CD14-positive monocyte (primary cell): ENCODE measurements around the gene MIB1. TPM values are rescaled to one million over a fixed set of nuclear protein-coding genes. Genes with fewer than 3 reads are reported as not detected.
A peak's percentile ranks its signal among the peaks of the same experiment; 100 is the strongest.

ENCODE experiments used
- DNase-seq, 3 donors: peaks; one replicate each; pipeline ENCODE4 v3.0.0-alpha.2; 2011 to 2022
- H2AFZ ChIP-seq: 2 replicates; pipeline ENCODE4 v1.6.0; 2012; ENCODE audit warnings: mild to moderate bottlenecking, low read depth, low read length, inconsistent platforms; ENCODE audit not compliant: insufficient read depth, poor library complexity, severe bottlenecking
- H3K27ac ChIP-seq, 2 donors: 1 replicate in 1 of 2; 2 replicates in 1 of 2; pipeline ENCODE4 v1.5.1; 2012 to 2013; ENCODE audit warnings: low read length in 2 of 2, control low read depth in 1 of 2, inconsistent platforms in 1 of 2, low read depth in 1 of 2, mild to moderate bottlenecking in 1 of 2
- H3K27me3 ChIP-seq, 2 donors: one replicate each; pipeline versions ENCODE4 v1.6.0 to v1.6.1; 2011 to 2013; ENCODE audit warnings: low read length in 2 of 2; ENCODE audit not compliant: control insufficient read depth in 2 of 2, insufficient read depth in 2 of 2
- H3K36me3 ChIP-seq, 2 donors: replicated peaks in 1 of 2; 1 replicate in 1 of 2; 2 replicates in 1 of 2; pipeline versions ENCODE4 v1.5.1 to v1.6.1; 2012 to 2013; ENCODE audit warnings: low read length in 2 of 2, control low read depth in 1 of 2, inconsistent platforms in 1 of 2, mild to moderate bottlenecking in 1 of 2; ENCODE audit not compliant: insufficient read depth in 2 of 2, control insufficient read depth in 1 of 2
- H3K4me1 ChIP-seq, 2 donors: 1 replicate in 1 of 2; 2 replicates in 1 of 2; pipeline versions ENCODE4 v1.5.1 to v1.6.1; 2012 to 2013; ENCODE audit warnings: low read length in 2 of 2, control low read depth in 1 of 2, inconsistent platforms in 1 of 2, mild to moderate bottlenecking in 1 of 2, moderate library complexity in 1 of 2; ENCODE audit not compliant: insufficient read depth in 2 of 2, control insufficient read depth in 1 of 2
- H3K4me2 ChIP-seq: replicated peaks from 2 replicates; pipeline ENCODE3; 2012; ENCODE audit warnings: low read length, moderate library complexity, mild to moderate bottlenecking; ENCODE audit not compliant: poor library complexity, severe bottlenecking; ENCODE audit errors: extremely low read depth
- H3K4me3 ChIP-seq, 3 experiments: fragments of 200-600 bp in 1 of 3; sonication (generic) in 1 of 3; replicated peaks in 1 of 3; 1 replicate in 2 of 3; 2 replicates in 1 of 3; pipeline ENCODE4 v1.5.1; 2011 to 2013; ENCODE audit warnings: low read length in 3 of 3, mild to moderate bottlenecking in 3 of 3, control low read depth in 2 of 3, low read depth in 2 of 3, inconsistent platforms in 1 of 3, moderate library complexity in 1 of 3
- H3K79me2 ChIP-seq: 2 replicates; pipeline ENCODE4 v1.6.0; 2012; ENCODE audit warnings: mild to moderate bottlenecking, control low read depth, inconsistent platforms, low read length, moderate library complexity; ENCODE audit not compliant: insufficient read depth
- H3K9ac ChIP-seq: 2 replicates; pipeline ENCODE4 v1.6.0; 2017; ENCODE audit warnings: low read length, mild to moderate bottlenecking; ENCODE audit not compliant: insufficient read depth, poor library complexity, severe bottlenecking
- H3K9me3 ChIP-seq, 2 donors: replicated peaks in 1 of 2; 1 replicate in 1 of 2; 2 replicates in 1 of 2; pipeline versions ENCODE4 v1.5.1 to v1.6.1; 2012 to 2013; ENCODE audit warnings: low read length in 2 of 2, control low read depth in 1 of 2; ENCODE audit not compliant: control insufficient read depth in 1 of 2, insufficient read depth in 1 of 2
- H4K20me1 ChIP-seq: 2 replicates; pipeline ENCODE4 v1.6.0; 2012; ENCODE audit warnings: mild to moderate bottlenecking, low read length, control low read depth, moderate library complexity; ENCODE audit not compliant: insufficient read depth
- H3K27ac Mint-ChIP-seq, 7 donors: one replicate each; pipeline ENCODE4 v1.8.0; 2020; ENCODE audit warnings: mild to moderate bottlenecking in 7 of 7, mixed read lengths in 7 of 7, moderate library complexity in 6 of 7, inconsistent platforms in 2 of 7
- H3K27me3 Mint-ChIP-seq, 3 donors: one replicate each; pipeline ENCODE4 v1.8.0; 2021 to 2022; ENCODE audit warnings: low read depth in 3 of 3, mild to moderate bottlenecking in 3 of 3, mixed read lengths in 3 of 3, moderate library complexity in 3 of 3, inconsistent platforms in 1 of 3
- H3K36me3 Mint-ChIP-seq, 2 donors: one replicate each; pipeline ENCODE4 v1.8.0; 2020; ENCODE audit warnings: mixed read lengths in 2 of 2, inconsistent platforms in 1 of 2, mild to moderate bottlenecking in 1 of 2
- H3K4me1 Mint-ChIP-seq: one replicate; pipeline ENCODE4 v1.8.0; 2020; ENCODE audit warnings: mild to moderate bottlenecking, mixed read lengths
- H3K4me3 Mint-ChIP-seq, 2 donors: one replicate each; pipeline ENCODE4 v1.8.0; 2020; ENCODE audit warnings: mild to moderate bottlenecking in 2 of 2, mixed read lengths in 2 of 2, moderate library complexity in 1 of 2
- H3K9me3 Mint-ChIP-seq, 7 donors: one replicate each; pipeline ENCODE4 v1.8.0; 2020 to 2022; ENCODE audit warnings: mixed read lengths in 7 of 7, mild to moderate bottlenecking in 6 of 7, moderate library complexity in 6 of 7, inconsistent platforms in 2 of 7
- CTCF ChIP-seq: fragments of 200-600 bp; IDR thresholded peaks from one replicate; pipeline ENCODE4 v1.8.0; 2022; ENCODE audit warnings: antibody characterized with exemption, mild to moderate bottlenecking
- whole genome bisulfite sequencing: methylation state at CpG from one replicate; pipeline ENCODE4 v1.1.5; 2013; ENCODE audit warnings: missing lambda C conversion rate; ENCODE audit not compliant: insufficient coverage; 5-methylcytosine and 5-hydroxymethylcytosine counted together
- intact Hi-C, 2 donors: fragments of 100-400 bp; cut with micrococcal nuclease; formaldehyde crosslinking; loops; one replicate each; pipeline versions ENCODE4 v1.15.0 to v1.15.1; 2023
- polyA plus RNA-seq, 3 donors: library from polyadenylated mRNA; depleted of rRNA in 1 of 3; unstranded in 2 of 3; stranded (reverse) in 1 of 3; fragments of 300-500 nt in 2 of 3; fragments of >200 nt in 1 of 3; fragmentation: Illumina TruSeq in 2 of 3; gene quantifications; 1 replicate in 2 of 3; 2 replicates in 1 of 3; pipeline ENCODE4 v1.2.3, GENCODE V29; 2012 to 2021

Gene MIB1
- polyA plus RNA-seq, 3 donors, result 5.7 to 8.5 (median 7.8) TPM

- Histone ChIP-seq H3K9ac (no peak overlapping the region), H3K9me3 (no peaks in the 10 kb centered on the region), H3K4me2 (no peak overlapping the region), H3K4me3 (no peak overlapping the region), H3K27ac (no peak overlapping the region), H3K27me3 (no peaks in the 10 kb centered on the region), H2AFZ (no peak overlapping the region), H3K4me1 (no peaks in the 10 kb centered on the region), H4K20me1 (no peaks in the 10 kb centered on the region), H3K79me2 (no peaks in the 10 kb centered on the region), H3K36me3 (peaks cover 30 to 72% of the 10 kb centered on the region in 2 donors)
- intact Hi-C loops, result no loop called here
- no peak for TF ChIP-seq CTCF
- DNase-seq, result no peak
- H3K27me3 Mint-ChIP-seq, result no peaks in the 10 kb centered on the region
- H3K27ac Mint-ChIP-seq, result peak overlapping the region in 1 of 7 donors; percentile 85
- no peaks in the 10 kb centered on the region for H3K9me3 Mint-ChIP-seq
- no CpG with 5 or more reads among the region's 1 CpG for WGBS
- H3K4me1 Mint-ChIP-seq, result no peaks in the 10 kb centered on the region
- peaks cover 53 to 65% of the 10 kb centered on the region in 2 donors for H3K36me3 Mint-ChIP-seq
- no peak overlapping the region for H3K4me3 Mint-ChIP-seq
Measured at GRCh38 chr18:21820811-21821143, 80.2 kb downstream of the MIB1 start.

- no peak overlapping the region for H3K4me3 Mint-ChIP-seq
- DNase-seq, result no peak
- WGBS, result no CpG with 5 or more reads among the region's 3 CpGs
- no peaks in the 10 kb centered on the region for H3K27me3 Mint-ChIP-seq
- H4K20me1 ChIP-seq, result no peaks in the 10 kb centered on the region
- H3K27ac ChIP-seq, result no peak overlapping the region
- no peaks in the 10 kb centered on the region for H3K79me2 ChIP-seq
- H3K9me3 Mint-ChIP-seq, result no peaks in the 10 kb centered on the region
- H3K4me2 ChIP-seq, result no peak overlapping the region
- no peak for TF ChIP-seq CTCF
- H3K4me1 ChIP-seq, result no peaks in the 10 kb centered on the region
- no peaks in the 10 kb centered on the region for H3K9me3 ChIP-seq
- H3K27me3 ChIP-seq, result no peaks in the 10 kb centered on the region
- no peaks in the 10 kb centered on the region for H3K4me1 Mint-ChIP-seq
- no peak overlapping the region for H3K27ac Mint-ChIP-seq
- no peak overlapping the region for H3K4me3 ChIP-seq
- intact Hi-C loops, result no loop called here
- peaks cover 13 to 56% of the 10 kb centered on the region in 2 donors for H3K36me3 ChIP-seq
- H3K9ac ChIP-seq, result no peak overlapping the region
- peaks cover 40 to 48% of the 10 kb centered on the region in 2 donors for H3K36me3 Mint-ChIP-seq
- H2AFZ ChIP-seq, result no peak overlapping the region
Measured at GRCh38 chr18:21823848-21824247, 83.3 kb downstream of the MIB1 start.
